DMS153 (cell line): Measurements from ENCODE around the gene GSE1.

ENCODE experiments used
- DNase-seq: peaks from one replicate; lab custom pipeline; 2025; lab: John Stamatoyannopoulos, UW

Gene GSE1

GRCh38 chr16:85677383-85677967 is 64.4 kb downstream of the GSE1 start:
- DNase-seq, result no peak

- DNase-seq, result no peak
These were observed 64.9 kb downstream of the GSE1 start for GRCh38 chr16:85678016-85678415.

- DNase-seq, result no peak
These were observed 65.7 kb downstream of the GSE1 start for GRCh38 chr16:85678821-85679220.

GRCh38 chr16:85679870-85680269 is 66.7 kb downstream of the GSE1 start:
- DNase-seq, result no peak

- DNase-seq, result no peak
These were observed 67.3 kb downstream of the GSE1 start for GRCh38 chr16:85680352-85680944.

GRCh38 chr16:85681255-85681654 is 68.1 kb downstream of the GSE1 start:
- DNase-seq, result peak; percentile 51

- DNase-seq, result no peak
These were observed 69.4 kb downstream of the GSE1 start for GRCh38 chr16:85682516-85682915.

GRCh38 chr16:85683363-85683762 is 70.2 kb downstream of the GSE1 start:
- DNase-seq, result peak; percentile 21

- no peak for DNase-seq
These were observed 72.1 kb downstream of the GSE1 start for GRCh38 chr16:85685251-85685650.

- DNase-seq, result no peak
These were observed 73.9 kb downstream of the GSE1 start for GRCh38 chr16:85686912-85687591.

- DNase-seq, result no peak
These were observed 74.7 kb downstream of the GSE1 start for GRCh38 chr16:85687651-85688471.

- DNase-seq, result peak; percentile 89
These were observed 75.6 kb downstream of the GSE1 start, which contains the start of gene GINS2 for GRCh38 chr16:85688586-85689284. Gene GINS2, minus strand, starts transcription at chr16:85688954. Its CDS starts 56 bp downstream, at chr16:85688898.

GRCh38 chr16:85689285-85689949 is 76.3 kb downstream of the GSE1 start:
- peak; percentile 65 for DNase-seq

GRCh38 chr16:85689950-85690320 is 76.8 kb downstream of the GSE1 start:
- no peak for DNase-seq

GRCh38 chr16:85690469-85691064 is 77.4 kb downstream of the GSE1 start:
- peak; percentile 53 for DNase-seq

- no peak for DNase-seq
These were observed 82.3 kb downstream of the GSE1 start for GRCh38 chr16:85695196-85696128.

- no peak for DNase-seq
These were observed 83.7 kb downstream of the GSE1 start for GRCh38 chr16:85696781-85697180.

GRCh38 chr16:85697431-85697830 is 84.3 kb downstream of the GSE1 start:
- peak; percentile 61 for DNase-seq

- no peak for DNase-seq
These were observed 85.4 kb downstream of the GSE1 start for GRCh38 chr16:85698459-85698891.
